Thoracic aorta (tissue), 2 donors: Measurements from ENCODE around the gene SLC38A8. TPM values are rescaled to one million over a fixed set of nuclear protein-coding genes. Genes with fewer than 3 reads are reported as not detected.

ENCODE experiments used
- ATAC-seq: fragments of 150-250 bp; one replicate; pipeline ENCODE4 v1.8.0; 2017; ENCODE audit warnings: low read depth; ENCODE audit not compliant: insufficient number of reproducible peaks, low FRiP score
- DNase-seq: peaks from one replicate; pipeline ENCODE4 v3.0.0-alpha.2; 2020; ENCODE audit warnings: low spot score
- H3K27ac ChIP-seq, 2 donors: fragments of 200-600 bp; sonication (generic); 1 replicate in 1 of 2; 2 replicates in 1 of 2; pipeline ENCODE4 v1.5.1; 2016; ENCODE audit warnings: mild to moderate bottlenecking in 2 of 2, moderate library complexity in 2 of 2
- H3K27me3 ChIP-seq: fragments of 200-600 bp; sonication (generic); replicated peaks from 2 replicates; pipeline ENCODE4 v1.6.0; 2016; ENCODE audit warnings: mild to moderate bottlenecking; ENCODE audit not compliant: insufficient read depth
- H3K36me3 ChIP-seq: fragments of 200-600 bp; sonication (generic); one replicate; pipeline ENCODE4 v1.5.1; 2016
- H3K4me1 ChIP-seq, 2 donors: fragments of 200-600 bp; sonication (generic); 1 replicate in 1 of 2; 2 replicates in 1 of 2; pipeline versions ENCODE4 v1.5.1 to v1.6.0; 2016; ENCODE audit warnings: low read depth in 2 of 2, mild to moderate bottlenecking in 1 of 2; ENCODE audit not compliant: control insufficient read depth in 1 of 2
- H3K4me3 ChIP-seq: fragments of 200-600 bp; sonication (generic); 2 replicates; pipeline ENCODE4 v1.5.1; 2016; ENCODE audit warnings: mild to moderate bottlenecking
- H3K9me3 ChIP-seq: fragments of 200-600 bp; sonication (generic); 2 replicates; pipeline ENCODE4 v1.5.1; 2016
- CTCF ChIP-seq: fragments of 200-600 bp; sonication (generic); IDR thresholded peaks from one replicate; pipeline ENCODE4 v1.5.1; 2019; ENCODE audit warnings: antibody characterized with exemption
- total RNA-seq, 2 donors: library from RNA; depleted of rRNA; stranded (reverse); fragments of >200 nt; gene quantifications; one replicate each; pipeline versions ENCODE4 v1.1.0 to v1.2.3, GENCODE V29; 2016

Gene SLC38A8
- total RNA-seq, 2 donors from 2014 or later = not detected

- H3K27ac ChIP-seq = no peak overlapping the region
- no peaks in the 10 kb centered on the region for H3K4me1 ChIP-seq
- no peak for TF ChIP-seq CTCF
- DNase-seq (no peak), ATAC-seq (no peak)
- H3K27me3 ChIP-seq = no peaks in the 10 kb centered on the region
- peaks cover 9% of the 10 kb centered on the region for H3K9me3 ChIP-seq
- no peak overlapping the region for H3K4me3 ChIP-seq
- no peaks in the 10 kb centered on the region for H3K36me3 ChIP-seq
Measured at GRCh38 chr16:84016477-84016876, 26.1 kb downstream of the SLC38A8 start.

- no peak overlapping the region for H3K27ac ChIP-seq
- DNase-seq (no peak), ATAC-seq (no peak)
- no peaks in the 10 kb centered on the region for H3K36me3 ChIP-seq
- no peak for TF ChIP-seq CTCF
- no peaks in the 10 kb centered on the region for H3K4me1 ChIP-seq
- H3K9me3 ChIP-seq = no peaks in the 10 kb centered on the region
- no peak overlapping the region for H3K4me3 ChIP-seq
- H3K27me3 ChIP-seq = no peaks in the 10 kb centered on the region
Measured at GRCh38 chr16:84015399-84015798, 27.2 kb downstream of the SLC38A8 start.

- no peaks in the 10 kb centered on the region for H3K36me3 ChIP-seq
- H3K4me3 ChIP-seq = no peak overlapping the region
- H3K4me1 ChIP-seq = no peaks in the 10 kb centered on the region
- H3K27ac ChIP-seq = no peak overlapping the region
- H3K27me3 ChIP-seq = no peaks in the 10 kb centered on the region
- no peaks in the 10 kb centered on the region for H3K9me3 ChIP-seq
- DNase-seq = no peak
- TF ChIP-seq CTCF = no peak
- no peak for ATAC-seq
Measured at GRCh38 chr16:84014570-84015327, 27.8 kb downstream of the SLC38A8 start.

GRCh38 chr16:84013787-84014569 lies 28.6 kb downstream of the SLC38A8 start:
- DNase-seq (no peak), ATAC-seq (no peak)
- H3K27me3 ChIP-seq = no peaks in the 10 kb centered on the region
- no peaks in the 10 kb centered on the region for H3K9me3 ChIP-seq
- H3K27ac ChIP-seq = no peak overlapping the region
- no peaks in the 10 kb centered on the region for H3K36me3 ChIP-seq
- no peak for TF ChIP-seq CTCF
- no peak overlapping the region for H3K4me3 ChIP-seq
- H3K4me1 ChIP-seq = no peaks in the 10 kb centered on the region

DNA sequence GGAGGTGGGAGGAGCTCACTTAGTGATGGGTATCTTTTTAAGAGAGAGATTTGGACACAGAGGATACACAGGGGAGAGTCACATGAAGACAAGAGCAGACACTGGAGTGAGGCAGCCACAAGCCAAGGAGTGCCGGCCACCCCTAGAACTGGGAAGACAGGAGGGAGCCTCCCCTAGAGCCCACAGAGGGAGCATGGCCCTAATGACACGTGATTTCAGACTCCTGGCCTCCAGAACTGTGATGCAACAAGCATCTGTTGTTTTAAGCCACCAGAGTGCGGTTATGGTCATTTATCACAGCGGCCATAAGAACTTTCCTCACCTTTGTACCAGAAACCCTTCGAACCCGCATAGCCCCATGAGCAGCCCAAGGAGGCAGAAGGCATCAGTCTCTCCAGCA lies 33.3 kb downstream of the SLC38A8 start:
- H3K9me3 ChIP-seq = no peaks in the 10 kb centered on the region
- no peaks in the 10 kb centered on the region for H3K36me3 ChIP-seq
- no peaks in the 10 kb centered on the region for H3K4me1 ChIP-seq
- ATAC-seq (no peak), DNase-seq (no peak)
- TF ChIP-seq CTCF = no peak
- H3K4me3 ChIP-seq = no peak overlapping the region
- no peak overlapping the region for H3K27ac ChIP-seq
- H3K27me3 ChIP-seq = no peaks in the 10 kb centered on the region
